HL-60 (cell line): ENCODE data around the gene AGR2.

ENCODE experiments used
- DNase-seq, 2 experiments: peaks; one replicate each; pipeline ENCODE4 v3.0.0-alpha.2; 2010 to 2020; ENCODE audit warnings: low read depth in 1 of 2, low spot score in 1 of 2
- H3K27ac ChIP-seq: fragments of 250-450 bp; sonication (Bioruptor Pico); replicated peaks from 2 replicates; pipeline ENCODE4 v1.5.1; 2020; ENCODE audit warnings: mild to moderate bottlenecking, moderate library complexity
- H3K27me3 ChIP-seq: fragments of 250-450 bp; sonication (Bioruptor Pico); 2 replicates; pipeline ENCODE4 v1.5.1; 2021; ENCODE audit warnings: mild to moderate bottlenecking, moderate library complexity; ENCODE audit not compliant: insufficient read depth, poor library complexity, severe bottlenecking
- H3K4me3 ChIP-seq: replicated peaks from 2 replicates; pipeline ENCODE4 v1.5.1; 2011; ENCODE audit warnings: mild to moderate bottlenecking, control low read depth, low read length; ENCODE audit not compliant: insufficient read depth
- CTCF ChIP-seq: IDR thresholded peaks from one replicate; pipeline ENCODE4 v1.5.1; 2011; ENCODE audit warnings: low read length, control low read depth, inconsistent platforms; ENCODE audit not compliant: insufficient read depth
- GABPA ChIP-seq: IDR thresholded peaks from 2 replicates; pipeline ENCODE4 v1.6.1; 2012; ENCODE audit warnings: low read depth
- POLR2AphosphoS5 ChIP-seq: IDR thresholded peaks from 2 replicates; pipeline ENCODE4 v1.6.1; 2012; ENCODE audit warnings: low read depth
- REST ChIP-seq: IDR thresholded peaks from 2 replicates; pipeline ENCODE4 v1.6.1; 2012; ENCODE audit warnings: low read depth; ENCODE audit not compliant: insufficient replicate concordance
- SPI1 ChIP-seq: IDR thresholded peaks from 2 replicates; pipeline ENCODE4 v1.6.1; 2012; ENCODE audit warnings: low read depth, mild to moderate bottlenecking, borderline replicate concordance

Gene AGR2

GRCh38 chr7:16811551-16811950 is 6.8 kb upstream of the AGR2 start:
- Histone ChIP-seq H3K27ac (no peak overlapping the region), H3K27me3 (no peaks in the 10 kb centered on the region), H3K4me3 (no peak overlapping the region)
- TF ChIP-seq GABPA: no peak
- no peak for TF ChIP-seq REST
- no peak for TF ChIP-seq CTCF
- TF ChIP-seq SPI1: no peak
- no peak for TF ChIP-seq POLR2AphosphoS5
- no peak for DNase-seq

GRCh38 chr7:16810573-16810972 is 5.8 kb upstream of the AGR2 start:
- H3K4me3 ChIP-seq: no peak overlapping the region
- no peak for DNase-seq
- H3K27ac ChIP-seq: no peak overlapping the region
- TF ChIP-seq REST: no peak
- no peak for TF ChIP-seq SPI1
- TF ChIP-seq POLR2AphosphoS5: no peak
- TF ChIP-seq GABPA: no peak
- no peaks in the 10 kb centered on the region for H3K27me3 ChIP-seq

GRCh38 chr7:16810112-16810511 is 5.3 kb upstream of the AGR2 start:
- Histone ChIP-seq H3K27ac (no peak overlapping the region), H3K4me3 (no peak overlapping the region), H3K27me3 (no peaks in the 10 kb centered on the region)
- TF ChIP-seq POLR2AphosphoS5: no peak
- no peak for DNase-seq

GRCh38 chr7:16805441-16805840 is 642 bp upstream of the AGR2 start:
- Histone ChIP-seq H3K27ac (no peak overlapping the region), H3K4me3 (no peak overlapping the region), H3K27me3 (no peaks in the 10 kb centered on the region)
- no peak for DNase-seq
- no peak for TF ChIP-seq GABPA
- TF ChIP-seq CTCF: no peak
- TF ChIP-seq POLR2AphosphoS5: no peak
- TF ChIP-seq REST: no peak
- no peak for TF ChIP-seq SPI1
